HG02678 (cell line): ENCODE measurements around the gene GGTLC1.

Experiments
- ATAC-seq: cut with Tn5 transposase; IDR thresholded peaks from one replicate; pipeline ENCODE4 v1.9.1; 2021; ENCODE audit warnings: mild to moderate bottlenecking, moderate library complexity; ENCODE audit not compliant: unreplicated experiment

GGTLC1 gene

DNA sequence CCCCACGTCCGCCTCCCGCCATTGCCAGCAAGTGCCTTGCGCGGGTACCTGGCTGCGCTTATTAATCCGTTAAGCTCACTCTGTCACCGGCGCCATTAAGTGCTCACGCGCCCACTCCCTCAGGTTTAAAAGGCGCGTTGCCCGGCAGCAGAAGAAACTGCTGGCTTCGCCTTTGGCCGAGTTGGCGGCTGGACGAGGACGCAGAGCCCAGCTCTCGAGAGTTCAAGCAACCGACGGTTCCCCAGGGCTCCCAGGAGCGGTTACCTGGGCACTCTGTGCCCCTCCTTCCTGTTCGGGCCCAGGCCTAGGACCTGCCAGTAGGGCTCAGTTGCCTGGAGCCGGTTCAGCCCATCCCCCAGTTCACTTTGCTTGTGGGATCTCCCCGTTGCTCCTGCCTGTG is at the start of gene GGTLC1:
TSS of gene GGTLC1 (minus strand) at position 219 of the 400 bp plus-strand sequence. CDS start 2,168 bp downstream, outside the sequence.
- no peak for ATAC-seq

DNA sequence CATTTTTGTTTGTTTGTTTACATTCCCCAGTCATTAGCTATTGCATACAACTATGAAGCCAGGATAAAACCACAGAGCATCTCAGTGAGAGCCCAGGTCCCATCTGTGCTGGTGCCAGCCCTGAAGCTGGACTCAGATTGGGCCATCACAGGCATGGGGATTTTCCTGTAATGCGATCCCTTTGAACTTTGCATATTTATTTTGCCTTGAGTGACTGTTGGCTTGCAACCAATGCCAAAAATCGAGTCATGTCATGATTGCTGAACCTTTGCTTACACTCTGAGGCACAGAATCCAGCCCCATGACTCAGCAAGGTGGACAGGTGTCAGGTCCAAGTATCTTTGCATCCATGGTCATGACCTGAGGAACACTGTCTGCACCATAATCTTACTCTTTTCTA is 46.2 kb upstream of the GGTLC1 start:
- no peak for ATAC-seq

DNA sequence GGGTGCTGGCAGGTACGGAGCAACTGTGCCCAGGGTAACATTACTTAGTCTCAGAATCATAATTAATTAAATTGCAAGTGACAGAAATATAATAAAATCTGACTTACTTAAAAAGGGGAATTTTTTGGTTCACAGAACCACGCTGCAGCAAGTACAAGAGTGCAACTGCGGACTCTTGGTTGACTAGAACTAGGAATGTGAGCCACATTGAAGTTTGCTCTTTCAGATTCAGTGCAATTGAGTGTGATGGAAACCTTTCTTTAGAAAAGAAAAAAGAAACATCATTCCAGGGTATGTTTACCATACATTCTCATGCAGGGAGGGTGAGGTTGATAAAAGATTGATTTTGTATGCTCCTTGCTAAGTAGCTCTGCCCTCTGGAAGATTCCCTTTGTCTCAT is 45.0 kb upstream of the GGTLC1 start:
- no peak for ATAC-seq

DNA sequence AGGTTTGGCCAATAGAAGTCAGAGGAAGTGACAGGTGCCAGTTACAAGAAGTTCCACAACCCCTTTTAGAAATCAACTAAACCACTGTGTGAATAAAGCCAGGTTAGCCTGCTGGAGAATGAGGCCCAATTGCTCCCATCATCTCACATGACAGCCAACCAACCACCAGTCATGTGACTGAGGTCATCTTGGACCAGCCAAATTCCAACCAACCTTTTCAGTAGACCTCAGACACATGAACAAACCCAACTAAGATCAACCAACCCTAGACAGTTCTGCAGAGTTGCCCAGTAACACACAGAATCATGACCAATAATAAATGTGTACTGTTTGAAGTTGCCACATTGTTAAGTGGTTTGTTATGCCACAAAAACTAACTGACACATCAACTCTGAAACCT is 44.6 kb upstream of the GGTLC1 start:
- no peak for ATAC-seq

DNA sequence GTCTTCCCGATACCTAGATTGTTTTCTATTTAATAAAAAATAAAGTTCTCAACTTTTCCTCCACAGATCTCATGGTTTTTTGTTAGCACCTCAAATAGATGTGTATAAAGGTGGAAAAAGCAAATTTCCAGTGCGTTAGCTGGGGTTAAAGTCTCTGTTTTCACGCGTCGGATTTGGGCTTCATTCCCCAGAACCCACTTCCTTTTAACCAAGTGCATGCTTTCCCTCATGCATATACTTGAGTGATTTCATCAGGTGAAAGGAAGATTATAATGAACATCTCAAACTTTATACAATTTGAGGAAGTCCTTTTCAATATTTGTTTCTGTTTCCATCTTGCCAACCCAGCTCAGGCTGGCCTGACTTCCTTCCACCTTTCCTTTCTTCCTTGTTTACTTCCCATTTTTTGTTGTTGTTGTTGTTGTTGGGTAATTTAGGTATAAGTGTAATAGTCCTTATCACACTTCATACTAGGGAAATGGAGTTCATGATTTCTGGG is 43.9 kb upstream of the GGTLC1 start:
- no peak for ATAC-seq

DNA sequence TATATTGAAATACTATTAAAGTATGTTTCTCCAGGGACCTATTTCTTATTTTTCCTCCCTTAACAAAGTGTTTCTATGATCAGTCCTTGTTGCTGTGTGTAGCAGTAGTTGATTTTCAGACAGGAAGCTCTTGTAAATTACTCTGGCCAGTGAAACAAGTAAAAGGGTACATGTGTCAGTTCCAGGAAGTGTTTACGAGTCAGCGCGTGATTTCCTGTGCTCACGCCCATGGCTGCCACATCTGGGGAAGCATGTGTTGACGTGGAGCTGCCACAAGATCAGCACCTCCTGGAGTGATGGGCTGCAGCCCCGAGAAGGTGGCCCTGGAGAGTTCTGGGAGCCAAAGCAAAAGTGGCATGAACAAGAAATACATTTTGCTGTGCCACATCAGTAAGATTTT is 38.6 kb upstream of the GGTLC1 start:
- ATAC-seq, result peak; percentile 66

DNA sequence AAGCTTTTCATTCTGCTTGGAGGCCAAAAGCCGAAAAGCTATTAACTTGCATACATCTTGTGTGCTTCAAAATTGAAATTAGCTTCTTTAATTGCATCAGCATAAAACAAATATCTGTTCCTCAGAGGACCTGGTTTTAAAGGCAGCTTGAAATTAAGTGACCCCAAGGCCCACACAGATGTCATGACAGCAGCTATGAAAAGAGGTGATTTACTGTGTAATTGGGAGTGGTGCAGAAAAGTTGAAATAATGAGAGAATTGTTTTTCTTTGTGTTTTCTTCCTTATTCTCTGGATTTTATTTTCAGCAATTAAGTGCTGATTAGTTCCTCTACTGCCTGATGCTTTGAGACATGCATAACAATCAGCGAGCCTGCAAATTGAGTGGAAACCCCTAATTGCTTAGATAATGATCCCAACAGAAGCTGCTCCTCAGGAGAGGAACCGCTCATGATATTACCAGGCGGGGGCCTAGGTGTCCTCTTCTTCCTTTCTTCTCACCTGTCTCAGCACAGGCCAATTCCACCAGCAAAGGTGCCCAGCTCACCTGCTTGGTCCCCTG is 34.1 kb upstream of the GGTLC1 start:
- ATAC-seq, result no peak

DNA sequence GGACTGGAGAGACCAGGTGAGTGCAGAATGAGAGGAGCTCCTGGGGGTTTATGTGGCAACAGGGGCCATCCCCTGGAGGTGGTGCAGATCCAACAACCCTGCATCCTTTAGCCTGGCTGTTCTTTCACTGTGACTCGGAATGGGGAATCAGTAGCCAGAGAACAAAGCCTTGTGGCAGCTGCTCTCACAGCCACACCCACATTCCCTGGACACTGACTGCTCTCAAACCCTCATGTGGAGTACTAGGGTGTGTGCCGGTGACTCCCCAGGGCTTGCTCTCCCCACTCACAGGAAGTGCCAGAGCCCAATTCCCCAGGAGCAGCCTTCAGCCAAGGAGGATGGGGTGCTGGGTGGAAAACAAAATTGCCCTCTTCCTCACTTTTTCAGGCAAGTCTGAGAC is 30.2 kb upstream of the GGTLC1 start:
- ATAC-seq, result no peak

DNA sequence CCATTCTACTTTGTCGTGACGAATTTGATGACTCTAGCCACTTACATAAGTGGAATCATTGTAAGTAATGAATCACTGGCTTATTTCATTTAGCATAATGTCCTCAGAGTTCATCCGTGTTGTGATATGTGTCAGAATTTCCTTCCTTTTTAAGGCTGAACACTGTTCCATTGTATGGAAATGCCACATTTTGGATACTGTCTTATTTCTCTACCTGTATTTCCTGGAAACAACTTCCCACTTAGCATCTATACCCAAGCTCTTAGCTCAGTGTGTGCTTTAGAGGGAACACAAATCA is 28.8 kb upstream of the GGTLC1 start:
- ATAC-seq, result no peak

DNA sequence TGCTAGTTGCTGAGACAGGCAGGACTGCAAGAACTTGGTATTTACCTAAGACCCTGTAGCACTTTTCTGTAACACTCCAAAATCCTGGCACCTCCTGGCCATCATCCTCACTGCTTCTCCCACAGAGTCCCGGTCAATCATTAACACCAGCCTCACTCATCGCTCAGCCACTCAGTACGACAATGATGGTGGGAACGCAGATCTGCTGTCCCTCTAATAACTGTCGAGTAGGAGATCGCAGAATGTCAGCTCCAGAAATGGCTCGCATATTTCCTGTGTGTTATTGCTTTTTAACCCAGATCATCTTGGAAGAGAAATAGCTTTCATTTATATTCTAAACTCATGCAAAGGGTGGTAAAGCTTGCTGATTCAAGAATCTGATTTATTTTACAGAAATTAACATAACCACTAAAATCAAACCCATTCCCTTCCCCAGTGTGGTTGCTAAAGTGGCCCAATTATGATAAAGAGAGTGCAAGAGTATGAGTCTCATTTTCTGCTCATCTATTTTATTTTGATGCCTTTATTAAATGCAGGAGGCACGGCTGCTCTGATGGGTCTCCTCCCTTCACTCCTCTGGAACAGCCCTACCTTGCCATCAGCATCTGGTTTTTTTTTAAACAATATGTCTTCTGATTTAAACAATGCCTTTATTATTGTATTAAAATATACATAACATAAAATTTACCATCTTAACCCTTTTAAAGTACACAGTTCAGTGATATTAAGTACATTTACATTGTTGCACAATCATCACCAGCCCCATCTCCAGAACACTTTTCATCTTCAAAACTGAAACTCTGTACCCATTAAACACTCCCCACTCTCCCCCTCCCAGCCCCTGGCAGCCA is 28.3 kb upstream of the GGTLC1 start:
- no peak for ATAC-seq

DNA sequence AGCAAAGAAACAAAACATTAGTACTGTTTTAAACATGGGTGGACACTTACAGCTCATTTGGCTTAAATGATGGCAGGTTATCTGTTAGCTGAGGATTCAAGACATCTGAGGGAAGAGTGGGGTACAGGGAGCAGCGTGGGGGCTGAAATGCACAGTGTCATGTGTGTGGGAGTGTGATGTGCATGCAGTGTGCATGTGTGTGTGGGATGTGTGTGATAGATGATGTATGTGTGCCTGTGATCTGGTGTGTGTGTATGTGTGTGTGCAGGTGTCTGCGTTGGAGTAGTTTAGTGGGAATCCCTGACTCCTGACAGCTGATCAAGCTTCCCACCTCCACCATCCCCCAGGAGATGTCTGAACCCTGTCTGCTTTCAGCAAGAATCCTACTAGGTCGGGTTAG is 25.4 kb upstream of the GGTLC1 start:
- ATAC-seq, result no peak

DNA sequence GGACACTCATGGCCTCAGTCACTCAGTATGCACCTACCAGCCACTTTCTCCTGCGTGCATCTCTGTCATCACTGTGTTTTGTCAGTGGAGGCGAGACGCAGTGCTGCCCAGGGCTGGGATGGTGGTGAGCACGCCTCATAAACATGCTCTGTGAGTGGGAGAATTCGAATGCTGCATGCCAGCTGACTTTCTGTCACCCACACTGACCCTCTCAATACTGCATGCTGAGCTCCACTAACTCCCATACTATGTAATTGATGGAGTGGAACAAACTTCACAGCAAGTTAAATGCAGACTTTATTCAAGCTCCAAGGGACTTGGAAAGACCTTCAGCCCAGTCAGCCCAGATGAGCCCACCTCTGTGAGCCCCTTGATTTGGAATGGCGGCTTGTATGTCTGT is 22.7 kb upstream of the GGTLC1 start:
- no peak for ATAC-seq

DNA sequence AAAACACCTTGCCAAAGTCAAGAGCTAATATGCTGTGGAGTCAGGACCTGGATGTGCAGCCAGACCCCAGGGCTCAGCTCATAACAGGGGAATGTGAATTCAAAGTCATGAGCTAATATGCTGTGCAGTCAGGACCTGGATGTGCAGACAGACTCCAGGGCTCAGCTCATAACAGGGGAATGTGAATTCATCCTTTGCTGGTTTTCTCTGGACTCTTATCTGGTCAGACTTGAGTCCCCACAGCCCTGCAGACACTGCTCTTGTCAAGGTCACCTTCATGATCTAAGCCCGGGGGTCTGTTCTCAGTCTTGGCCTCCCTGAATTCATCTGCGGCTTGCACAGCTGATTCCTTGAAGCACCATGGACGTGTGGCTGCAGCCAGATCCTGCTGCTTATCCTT is 19.2 kb upstream of the GGTLC1 start:
- no peak for ATAC-seq

DNA sequence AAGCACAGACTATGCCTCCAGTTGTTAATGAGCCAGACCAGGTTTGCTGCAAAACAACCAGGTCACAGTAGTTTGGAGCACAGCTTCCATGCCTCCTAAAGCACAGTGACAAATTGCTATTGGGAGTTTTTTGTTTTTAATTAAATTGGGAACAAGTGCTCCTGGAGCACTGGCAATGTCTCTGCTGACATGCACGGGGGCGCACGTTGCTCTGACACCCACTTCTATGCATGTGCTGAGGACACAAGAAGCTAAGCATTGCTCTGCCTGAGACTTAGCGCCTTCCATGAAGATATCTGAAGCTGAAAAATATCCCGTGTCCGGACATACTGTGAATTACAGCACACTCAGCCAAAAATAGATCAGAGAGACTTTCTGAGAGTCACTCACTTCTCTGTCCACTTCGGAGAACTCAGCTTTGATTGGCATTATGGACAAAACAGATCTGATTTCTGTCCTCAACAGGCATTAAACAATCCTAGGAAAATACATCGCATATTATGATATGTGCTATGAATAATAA is 18.6 kb upstream of the GGTLC1 start:
- ATAC-seq, result no peak

DNA sequence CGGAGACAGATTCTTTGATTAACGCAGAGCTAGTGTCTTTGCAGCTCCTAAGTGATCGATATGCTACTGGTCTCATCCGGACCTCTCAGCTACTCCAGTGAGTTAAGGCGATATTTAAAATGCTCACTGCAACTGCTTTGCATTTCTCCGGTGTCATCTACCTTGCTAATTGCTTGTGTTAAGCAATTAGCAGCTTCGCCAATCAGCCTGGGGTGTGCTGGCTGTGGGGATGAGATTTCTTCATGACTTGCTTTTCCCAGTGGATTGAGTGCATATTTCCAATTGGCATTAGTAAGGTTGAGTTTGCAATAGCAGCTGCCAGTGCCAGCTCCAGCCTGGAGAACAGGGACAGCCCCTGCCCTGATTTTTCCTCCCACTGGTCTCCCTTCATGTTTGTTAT is 18.0 kb upstream of the GGTLC1 start:
- ATAC-seq, result no peak

DNA sequence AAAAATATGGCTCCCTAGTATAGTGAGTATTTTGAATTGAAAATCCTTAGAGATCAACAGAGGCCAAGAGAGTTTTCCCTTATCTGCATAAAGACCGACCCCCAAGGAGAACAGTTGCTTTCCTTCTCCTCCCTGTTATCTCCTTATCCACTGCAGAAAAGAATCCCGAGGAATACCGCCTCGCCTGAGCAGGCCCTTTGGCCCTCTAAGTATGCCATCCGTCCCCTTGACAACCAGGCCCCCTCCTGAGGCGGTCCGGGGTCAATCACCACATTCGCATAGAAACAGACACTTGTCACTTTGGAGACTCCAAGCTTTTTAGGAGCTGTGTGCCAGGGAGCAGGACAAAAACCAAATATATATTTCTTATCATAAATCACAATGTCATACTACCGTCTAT is 15.9 kb upstream of the GGTLC1 start:
- no peak for ATAC-seq

DNA sequence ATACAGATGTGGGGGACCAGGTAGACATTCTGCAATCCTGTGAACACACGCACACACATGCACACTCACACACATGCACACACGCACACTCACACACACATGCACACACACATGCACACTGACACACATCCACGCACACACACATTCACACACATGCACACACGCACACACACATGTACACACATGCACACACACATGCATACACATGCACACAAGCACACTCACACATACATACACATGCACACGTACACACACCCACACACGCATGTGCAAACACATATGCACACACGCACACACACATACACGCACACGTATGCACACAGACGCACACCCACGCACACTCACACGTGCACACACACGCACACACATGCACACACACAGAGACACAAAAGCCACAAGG is 14.3 kb upstream of the GGTLC1 start:
- ATAC-seq, result no peak

DNA sequence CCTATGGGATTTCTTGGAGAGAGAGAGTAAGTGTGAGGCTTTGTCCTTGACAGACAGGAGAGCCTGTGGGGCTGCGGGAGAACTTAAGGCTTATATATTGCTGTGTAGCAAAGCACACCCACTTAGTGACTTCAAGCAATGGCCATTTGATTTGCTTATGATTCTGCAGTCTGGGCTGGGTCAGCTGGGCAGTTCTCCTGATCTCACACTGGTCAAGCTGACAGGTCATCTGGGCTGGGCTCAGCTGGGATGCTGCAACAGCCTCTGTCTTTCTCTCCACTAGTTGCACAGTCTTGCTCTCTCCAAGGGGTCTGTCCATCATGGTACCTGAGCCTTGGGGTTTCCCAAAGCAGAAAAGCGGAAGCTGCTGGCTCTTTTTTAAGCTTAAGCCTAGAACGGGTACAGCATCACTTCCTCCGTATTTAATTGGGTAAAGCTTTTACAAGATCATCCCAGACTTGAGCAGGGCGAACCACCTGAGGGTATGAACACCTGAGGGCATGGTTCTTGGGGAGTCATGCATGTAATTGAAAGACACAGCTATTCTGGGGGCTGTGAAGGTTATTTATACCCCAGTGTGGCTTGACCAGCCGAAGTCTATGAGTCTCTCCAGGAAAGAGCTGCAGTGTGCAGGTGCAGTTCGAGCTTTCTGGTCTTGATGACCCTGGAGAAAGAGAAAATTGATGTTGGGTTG is 13.3 kb upstream of the GGTLC1 start:
- no peak for ATAC-seq

DNA sequence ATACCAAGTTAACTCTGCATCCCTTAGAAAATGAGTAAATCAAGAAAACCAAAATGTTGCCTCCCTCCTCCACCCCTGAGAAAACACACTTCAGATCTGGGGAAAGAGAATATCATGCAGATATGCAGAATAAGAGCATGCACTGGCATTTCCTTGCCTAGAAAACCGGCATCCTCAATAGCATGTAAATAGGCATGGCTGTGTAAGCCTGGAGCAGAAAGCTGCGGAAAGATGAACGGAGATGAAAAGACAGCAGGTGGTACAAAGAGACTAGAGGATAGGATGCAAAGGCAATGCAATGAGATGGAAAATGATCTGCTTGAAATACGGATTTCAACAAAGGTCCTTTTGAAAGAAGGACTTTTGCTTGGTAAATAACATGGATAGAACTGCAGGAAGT is 10.3 kb upstream of the GGTLC1 start:
- no peak for ATAC-seq

DNA sequence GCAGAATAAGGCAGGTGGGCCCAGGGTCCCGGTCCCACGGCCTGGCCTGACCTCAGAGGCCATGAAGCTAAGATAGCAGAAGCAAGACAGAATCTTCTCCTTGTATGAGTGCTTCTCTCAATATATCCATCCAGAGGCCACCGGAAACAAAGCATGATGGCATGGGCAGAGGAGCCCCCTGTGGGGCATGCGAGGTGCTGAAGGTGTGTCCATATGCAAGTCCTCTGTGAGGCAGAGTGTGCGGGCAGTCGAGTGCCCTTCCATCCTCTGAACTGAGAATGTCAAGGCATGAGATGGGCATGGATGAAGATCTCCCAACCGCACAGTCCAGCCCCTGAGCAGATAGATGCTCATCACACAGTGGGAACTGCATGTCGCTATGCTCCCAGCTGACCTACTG is 9.8 kb upstream of the GGTLC1 start:
- no peak for ATAC-seq

DNA sequence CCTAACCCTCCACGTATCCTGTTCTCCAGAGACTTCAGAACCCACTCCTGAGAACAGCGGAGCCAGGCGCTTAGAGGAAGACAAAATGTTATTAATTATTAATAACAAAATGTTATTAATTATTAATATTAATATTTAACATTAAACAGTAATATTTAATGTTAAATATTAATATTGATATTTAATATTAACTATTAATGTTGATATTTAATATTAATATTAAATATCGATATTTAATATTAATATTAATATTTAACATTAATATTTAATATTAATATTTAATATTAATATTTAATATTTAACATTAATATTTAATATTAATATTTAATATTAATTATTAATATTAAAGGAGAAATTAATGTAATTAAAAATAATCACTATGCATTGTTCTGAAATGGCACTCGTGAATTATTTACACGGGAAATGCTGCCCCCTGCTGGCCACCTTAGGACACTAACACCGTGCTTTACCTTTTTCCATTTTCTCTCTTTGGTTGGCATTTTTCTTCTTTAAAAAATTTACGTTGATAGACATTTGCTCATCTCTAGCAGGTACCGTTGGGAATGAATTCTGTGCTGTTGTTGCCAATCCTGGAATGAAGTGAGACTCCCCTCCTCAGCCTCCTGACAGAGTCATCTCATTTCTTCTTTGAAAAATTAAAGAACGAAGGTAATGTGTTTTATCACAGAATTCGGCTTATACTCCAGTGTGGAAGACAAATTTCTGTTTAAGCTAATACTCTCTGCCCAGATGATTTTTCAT is 7.5 kb upstream of the GGTLC1 start:
- ATAC-seq, result no peak
